K562 (cell line): ENCODE data around the gene ADGRB3. TPM values are rescaled to one million over a fixed set of nuclear protein-coding genes. Genes with fewer than 3 reads are reported as not detected.

Source experiments
- ATAC-seq: fragments of 200-7000 bp; cut with Tn5 transposase; 3 replicates; pipeline ENCODE4 v1.9.1; 2020; ENCODE audit warnings: moderate library complexity
- BruUV-seq: library from RNA; stranded (reverse); fragments of 400-500 nt; replicated peaks from 2 replicates; lab custom pipeline; 2021; lab: Mats Ljungman, UMichigan
- CTCF ChIA-PET: fragments of 300-600 bp; formaldehyde crosslinking; extraction: SDS; loops from one replicate; lab custom pipeline; 2021; ENCODE audit warnings: low intra/inter-chr PET ratio; lab: Yijun Ruan, JAX
- POLR2A ChIA-PET: fragments of 300-600, 350-650 bp; sonication (Branson Sonifier 250); formaldehyde crosslinking; extraction: SDS; loops from one replicate; lab custom pipeline; 2021; ENCODE audit warnings: antibody characterized with exemption, inconsistent platforms; lab: Yijun Ruan, JAX
- DNase-seq, 4 experiments: peaks; one replicate each; pipeline versions ENCODE4 v3.0.0 to v3.0.0-alpha.2; 2011 to 2018; ENCODE audit warnings: low spot score in 3 of 4, mixed read lengths in 3 of 4; ENCODE audit errors: extremely low read depth in 1 of 4
- FAIRE-seq: peaks from 2 replicates; lab custom pipeline; 2011; peaks lifted over from hg19 to GRCh38; lab: Jason Lieb, UNC
- H2AFZ ChIP-seq: 2 replicates; pipeline ENCODE4 v1.6.0; 2011; ENCODE audit warnings: low read depth, low read length, control low read depth, inconsistent platforms
- H3K27ac ChIP-seq: fragments of 200-600 bp; 3 replicates; pipeline ENCODE4 v1.8.0; 2011; ENCODE audit warnings: low read depth, mild to moderate bottlenecking, control low read depth, inconsistent platforms, low read length, moderate library complexity, mixed read lengths; ENCODE audit errors: extremely low read depth
- H3K27me3 ChIP-seq, 2 experiments: fragments of 300-600 bp in 1 of 2; 2 replicates in 1 of 2; 3 replicates in 1 of 2; pipeline versions ENCODE4 v1.6.0 to v1.8.0; 2011; ENCODE audit warnings: inconsistent platforms in 2 of 2, low read length in 2 of 2, mild to moderate bottlenecking in 1 of 2, mixed read lengths in 1 of 2, moderate library complexity in 1 of 2; ENCODE audit not compliant: control insufficient read depth in 2 of 2, insufficient read depth in 2 of 2
- H3K36me3 ChIP-seq: fragments of 300-600 bp; 3 replicates; pipeline ENCODE4 v1.8.0; 2011; ENCODE audit warnings: mild to moderate bottlenecking, low read length, inconsistent platforms; ENCODE audit not compliant: control insufficient read depth, insufficient read depth
- H3K4me1 ChIP-seq, 2 experiments: fragments of 200-600 bp in 1 of 2; replicated peaks in 1 of 2; 2 replicates in 1 of 2; 3 replicates in 1 of 2; pipeline versions ENCODE4 v1.5.1 to v1.8.0; 2011; ENCODE audit warnings: inconsistent platforms in 2 of 2, low read length in 2 of 2, mild to moderate bottlenecking in 1 of 2, mixed read lengths in 1 of 2, moderate library complexity in 1 of 2; ENCODE audit not compliant: control insufficient read depth in 2 of 2, insufficient read depth in 2 of 2
- H3K4me2 ChIP-seq: 2 replicates; pipeline ENCODE4 v1.6.1; 2011; ENCODE audit warnings: low read length, control low read depth, inconsistent platforms, mixed read lengths; ENCODE audit not compliant: insufficient read depth
- H3K4me3 ChIP-seq: fragments of 200-600 bp; sonication (generic), shearing (Covaris generic); 2 replicates; pipeline ENCODE4 v1.5.1; 2016; ENCODE audit warnings: control low read depth, inconsistent platforms
- H3K79me2 ChIP-seq: fragments of 200-600 bp; 3 replicates; pipeline ENCODE4 v1.8.0; 2011; ENCODE audit warnings: low read length, inconsistent platforms; ENCODE audit not compliant: control insufficient read depth, insufficient read depth
- H3K9ac ChIP-seq, 2 experiments: 2 replicates each; pipeline versions ENCODE4 v1.6.0 to v1.6.1; 2011; ENCODE audit warnings: low read depth in 2 of 2, low read length in 2 of 2, control low read depth in 1 of 2, inconsistent platforms in 1 of 2, mild to moderate bottlenecking in 1 of 2, mixed read lengths in 1 of 2; ENCODE audit not compliant: insufficient read depth in 1 of 2
- H3K9me1 ChIP-seq: one replicate; pipeline ENCODE4 v1.6.0; 2011; ENCODE audit warnings: inconsistent platforms, mild to moderate bottlenecking, low read length, moderate library complexity; ENCODE audit not compliant: control insufficient read depth, insufficient read depth
- H3K9me3 ChIP-seq: replicated peaks from 2 replicates; pipeline ENCODE4 v1.5.1; 2011; ENCODE audit warnings: low read depth, low read length, inconsistent platforms; ENCODE audit not compliant: control insufficient read depth, insufficient read depth
- H4K20me1 ChIP-seq: replicated peaks from 2 replicates; pipeline ENCODE4 v1.6.1; 2011; ENCODE audit warnings: low read length, inconsistent platforms, mixed read lengths; ENCODE audit not compliant: control insufficient read depth, insufficient read depth
- C11orf30 ChIP-seq: fragments of 450-650 bp; IDR thresholded peaks from 2 replicates; pipeline ENCODE4 v1.6.1; 2016; ENCODE audit warnings: low read depth, mild to moderate bottlenecking
- CHAMP1 ChIP-seq: fragments of 450-650 bp; IDR thresholded peaks from 2 replicates; pipeline ENCODE4 v1.6.1; 2016; ENCODE audit warnings: mild to moderate bottlenecking
- HDAC1 ChIP-seq, 2 experiments: fragments of 450-650 bp; IDR thresholded peaks; 2 replicates each; pipeline ENCODE4 v1.6.1; 2016 to 2017; ENCODE audit warnings: inconsistent platforms in 1 of 2, mild to moderate bottlenecking in 1 of 2, moderate library complexity in 1 of 2
- HNRNPL ChIP-seq: fragments of 200-400 bp; formaldehyde crosslinking; IDR thresholded peaks from 2 replicates; pipeline ENCODE4 v1.6.1; 2017; ENCODE audit warnings: low read depth, mild to moderate bottlenecking, low read length
- IRF9 ChIP-seq: fragments of 450-650 bp; IDR thresholded peaks from 2 replicates; pipeline ENCODE4 v1.6.1; 2016; ENCODE audit warnings: missing biosample characterization, missing genetic modification characterization
- MECOM ChIP-seq: fragments of 250-450 bp; sonication (Bioruptor Pico); IDR thresholded peaks from 2 replicates; pipeline ENCODE4 v1.8.0; 2022; ENCODE audit warnings: inconsistent platforms
- PRDM10 ChIP-seq: fragments of 450-650 bp; IDR thresholded peaks from 2 replicates; pipeline ENCODE4 v1.6.1; 2018; ENCODE audit not compliant: partially characterized antibody
- SP1 ChIP-seq: sonication (generic); formaldehyde crosslinking; IDR thresholded peaks from 2 replicates; pipeline ENCODE4 v1.8.1; 2022; ENCODE audit warnings: mild to moderate bottlenecking, missing genetic modification reagents
- U2AF2 ChIP-seq: fragments of 200-400 bp; formaldehyde crosslinking; optimal IDR thresholded peaks from 2 replicates; pipeline ENCODE3; 2017; ENCODE audit warnings: low read depth, mild to moderate bottlenecking, low read length
- XRCC5 ChIP-seq: fragments of 200-400 bp; formaldehyde crosslinking; IDR thresholded peaks from 2 replicates; pipeline ENCODE4 v1.6.1; 2017; ENCODE audit warnings: low read depth, mild to moderate bottlenecking, low read length
- ZKSCAN1 ChIP-seq: fragments of 150-350 bp; IDR thresholded peaks from 2 replicates; pipeline ENCODE4 v1.6.1; 2016; ENCODE audit warnings: low read depth, low read length
- ZNF699 ChIP-seq: fragments of 250-450 bp; sonication (Bioruptor Pico); IDR thresholded peaks from 2 replicates; pipeline ENCODE4 v1.8.0; 2021; ENCODE audit warnings: mild to moderate bottlenecking, moderate library complexity; ENCODE audit not compliant: insufficient replicate concordance
- ZNF75A ChIP-seq: fragments of 450-650 bp; formaldehyde crosslinking; IDR thresholded peaks from 2 replicates; pipeline ENCODE4 v1.4.0; 2020; ENCODE audit warnings: mild to moderate bottlenecking
- WGBS: fragments of 100-300 bp; shearing (Covaris generic); methylation state at CpG from one replicate; pipeline ENCODE4 v1.1.6; 2016; ENCODE audit warnings: low coverage, mixed read lengths; ENCODE audit not compliant: insufficient coverage; ENCODE audit errors: missing lambda C conversion rate; 5-methylcytosine and 5-hydroxymethylcytosine counted together
- in situ Hi-C: fragments of 300-500 bp; cut with MboI; formaldehyde crosslinking; loops from 4 replicates; pipeline ENCODE4 v1.15.0; 2018; ENCODE audit warnings: inconsistent platforms, mixed read lengths
- intact Hi-C: fragments of 100-400 bp; cut with micrococcal nuclease; formaldehyde crosslinking; loops from 2 replicates; pipeline ENCODE4 v1.14.2; 2022
- polyA plus RNA-seq, 8 experiments: library from polyadenylated mRNA; depleted of rRNA in 4 of 8; stranded (reverse) in 5 of 8; unstranded in 3 of 8; fragments of >200 nt; fragmentation: Nextera tagmentation in 2 of 8; fragmentation: Illumina TruSeq in 1 of 8; extraction: Ambion mirVana in 2 of 8; extraction: Trizol in 1 of 8; gene quantifications; 2 replicates each; pipeline versions ENCODE4 v1.2.1 to v1.2.3, GENCODE V29; 2011 to 2014; ENCODE audit warnings: inconsistent platforms in 1 of 8, missing spikeins in 1 of 8
- total RNA-seq, 7 experiments: library from RNA; depleted of rRNA in 6 of 7; stranded (reverse); fragments of >200 nt in 6 of 7; fragmentation: Illumina TruSeq in 2 of 7; extraction: Trizol in 2 of 7; gene quantifications; 2 replicates each; pipeline versions ENCODE4 v1.2.1 to v1.2.3, GENCODE V29; 2011 to 2021; ENCODE audit warnings: low replicate concordance in 1 of 7
- TF ChIP-seq, protein P1 (sequence below), 3 experiments: fragments of 200-800 bp in 1 of 3; sonication (Bioruptor generic) in 1 of 3; sonication (generic) in 1 of 3; formaldehyde crosslinking in 1 of 3; IDR thresholded peaks; 2 replicates each; pipeline versions ENCODE4 v1.6.1 to v1.8.0; 2016 to 2022; ENCODE audit warnings: mild to moderate bottlenecking in 2 of 3, missing compliant biosample characterization in 2 of 3, missing genetic modification characterization in 2 of 3, missing genetic modification reagents in 1 of 3

Gene ADGRB3
- total and polyA plus RNA-seq, 9 of the 15 experiments (the other 6 are each of a cell fraction or from before 2014, with no cell fraction given): 0.90 to 7.8 (median 2.4) TPM

DNA sequence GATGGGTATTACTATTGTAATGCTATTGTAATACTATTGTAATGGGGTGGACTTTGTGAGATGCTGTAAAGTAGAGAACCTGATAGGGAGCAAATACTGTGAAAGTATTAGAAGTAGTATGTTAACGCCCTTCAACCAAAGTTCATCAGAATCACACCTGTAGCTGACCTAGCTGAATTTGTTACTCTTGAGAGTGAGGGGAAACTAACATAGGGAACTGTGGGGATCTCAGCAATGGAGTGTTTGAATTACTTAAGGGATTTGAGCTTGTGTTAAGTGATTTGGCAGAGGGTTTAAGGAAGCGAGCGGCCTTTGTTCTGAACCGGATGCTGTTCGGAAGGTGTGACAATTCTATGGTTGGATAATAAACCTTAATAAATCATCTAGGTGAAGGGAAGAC lies 312.6 kb downstream of the ADGRB3 start:
- Histone ChIP-seq H3K79me2 (no peaks in the 10 kb centered on the region), H3K36me3 (no peaks in the 10 kb centered on the region), H3K4me2 (no peak overlapping the region), H4K20me1 (no peaks in the 10 kb centered on the region), H3K4me1 (no peaks in the 10 kb centered on the region), H3K9me1 (no peaks in the 10 kb centered on the region), H3K27me3 (no peaks in the 10 kb centered on the region), H3K4me3 (no peak overlapping the region), H3K9ac (no peak overlapping the region)
- intact Hi-C loops: no loop called here
- no TSS peak for BruUV-seq
- no peak for FAIRE-seq
- 63% methylated on average over 5 of the region's 5 CpGs for WGBS
- TF ChIP-seq C11orf30: no peak
- TF ChIP-seq HDAC1 (IDR thresholded peaks at IDR 0.05): no peak
- no peak for TF ChIP-seq ZNF75A (CRISPR knock-in tag)
- TF ChIP-seq U2AF2: no peak
- TF ChIP-seq ZNF699: no peak
- no peak for TF ChIP-seq ZKSCAN1
- TF ChIP-seq PRDM10: no peak
- TF ChIP-seq HNRNPL: no peak
- TF ChIP-seq SP1: no peak
- no peak for TF ChIP-seq IRF9
- no peak for TF ChIP-seq MECOM
- no peak for TF ChIP-seq CHAMP1
- TF ChIP-seq XRCC5: no peak
- TF ChIP-seq, protein P1, sequence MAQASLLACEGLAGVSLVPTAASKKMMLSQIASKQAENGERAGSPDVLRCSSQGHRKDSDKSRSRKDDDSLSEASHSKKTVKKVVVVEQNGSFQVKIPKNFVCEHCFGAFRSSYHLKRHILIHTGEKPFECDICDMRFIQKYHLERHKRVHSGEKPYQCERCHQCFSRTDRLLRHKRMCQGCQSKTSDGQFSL (CRISPR knock-in tag; IDR thresholded peaks at IDR 0.05): no peak
- TF ChIP-seq, protein P1 (tag; IDR thresholded peaks at IDR 0.05): no peak
- TF ChIP-seq, all 486 proteins: peak for 0
- Histone ChIP-seq H3K27ac (no peak overlapping the region), H3K9me3 (no peaks in the 10 kb centered on the region), H2AFZ (no peak overlapping the region)
- in situ Hi-C loops: no loop called here
- DNase-seq (no peak), ATAC-seq (no peak)
- POLR2A ChIA-PET: no interaction called here
- CTCF ChIA-PET: no interaction called here
